HepG2 (cell line): Measurements from ENCODE around the gene EPHA3. TPM values are rescaled to one million over a fixed set of nuclear protein-coding genes. Genes with fewer than 3 reads are reported as not detected.

Source experiments
- ATAC-seq: fragments of 200-7000 bp; cut with Tn5 transposase; 3 replicates; pipeline ENCODE4 v1.9.1; 2020; ENCODE audit warnings: mild to moderate bottlenecking, moderate library complexity
- BruUV-seq: library from RNA; stranded (reverse); fragments of 400-500 nt; replicated peaks from 2 replicates; lab custom pipeline; 2021; lab: Mats Ljungman, UMichigan
- CTCF ChIA-PET: fragments of 300-600 bp; formaldehyde crosslinking; extraction: SDS; loops from one replicate; lab custom pipeline; 2021; ENCODE audit warnings: low total read pairs, inconsistent platforms, low intra/inter-chr PET ratio; lab: Yijun Ruan, JAX
- POLR2A ChIA-PET: fragments of 350-600 bp; sonication (Branson Sonifier 250); formaldehyde crosslinking; loops from one replicate; lab custom pipeline; 2020; ENCODE audit warnings: antibody characterized with exemption, inconsistent platforms; lab: Yijun Ruan, JAX
- DNase-seq: peaks from one replicate; pipeline ENCODE4 v3.0.0-alpha.2; 2015; ENCODE audit warnings: low spot score
- FAIRE-seq: peaks from 3 replicates; lab custom pipeline; 2011; peaks lifted over from hg19 to GRCh38; lab: Jason Lieb, UNC
- H2AFZ ChIP-seq: one replicate; pipeline ENCODE4 v1.6.1; 2011; ENCODE audit warnings: low read length, inconsistent platforms
- H3K27ac ChIP-seq: fragments of 300-600 bp; 3 replicates; pipeline ENCODE4 v1.8.0; 2011; ENCODE audit warnings: mixed run types, mild to moderate bottlenecking, mixed read lengths, low read length, inconsistent platforms; ENCODE audit not compliant: insufficient read depth; ENCODE audit errors: extremely low read length
- H3K27me3 ChIP-seq, 2 experiments: fragments of 200-600 bp in 1 of 2; 2 replicates in 1 of 2; 3 replicates in 1 of 2; pipeline versions ENCODE4 v1.6.0 to v1.8.0; 2011; ENCODE audit warnings: low read length in 2 of 2, mild to moderate bottlenecking in 2 of 2, moderate library complexity in 2 of 2, inconsistent platforms in 1 of 2; ENCODE audit not compliant: insufficient read depth in 2 of 2, control insufficient read depth in 1 of 2
- H3K36me3 ChIP-seq, 2 experiments: fragments of 200-600 bp in 1 of 2; replicated peaks in 1 of 2; 2 replicates in 1 of 2; 3 replicates in 1 of 2; pipeline versions ENCODE4 v1.5.1 to v1.8.0; 2011; ENCODE audit warnings: low read length in 2 of 2, inconsistent platforms in 1 of 2; ENCODE audit not compliant: insufficient read depth in 2 of 2, control insufficient read depth in 1 of 2
- H3K4me1 ChIP-seq: 2 replicates; pipeline ENCODE4 v1.5.1; 2012; ENCODE audit warnings: low read length, inconsistent platforms; ENCODE audit not compliant: insufficient read depth
- H3K4me2 ChIP-seq: 2 replicates; pipeline ENCODE4 v1.6.0; 2011; ENCODE audit warnings: low read depth, low read length, inconsistent platforms
- H3K4me3 ChIP-seq, 3 experiments: fragments of 200-600 bp in 1 of 3; sonication (generic), shearing (Covaris generic) in 1 of 3; replicated peaks in 1 of 3; 2 replicates each; pipeline ENCODE4 v1.5.1; 2011 to 2016; ENCODE audit warnings: low read length in 3 of 3, inconsistent platforms in 2 of 3, low read depth in 2 of 3, mild to moderate bottlenecking in 2 of 3, control low read depth in 1 of 3, mixed read lengths in 1 of 3; ENCODE audit not compliant: insufficient read depth in 1 of 3
- H3K79me2 ChIP-seq: one replicate; pipeline ENCODE4 v1.6.1; 2011; ENCODE audit warnings: low read length, inconsistent platforms; ENCODE audit not compliant: insufficient read depth
- H3K9ac ChIP-seq: 2 replicates; pipeline ENCODE4 v1.6.0; 2011; ENCODE audit warnings: mild to moderate bottlenecking, low read depth, low read length, inconsistent platforms; ENCODE audit not compliant: insufficient read depth
- H3K9me3 ChIP-seq: 2 replicates; pipeline ENCODE4 v1.5.1; 2012; ENCODE audit warnings: mild to moderate bottlenecking, low read length
- H4K20me1 ChIP-seq: 2 replicates; pipeline ENCODE4 v1.6.0; 2011; ENCODE audit warnings: inconsistent platforms, mild to moderate bottlenecking, low read length, moderate library complexity; ENCODE audit not compliant: insufficient read depth
- HDAC6 ChIP-seq: fragments of 200-600 bp; sonication (generic); IDR thresholded peaks from 2 replicates; pipeline ENCODE4 v1.7.0; 2017; ENCODE audit warnings: mild to moderate bottlenecking, antibody characterized with exemption, low read length, low read depth
- IRF9 ChIP-seq: sonication (generic); formaldehyde crosslinking; IDR thresholded peaks from 2 replicates; pipeline ENCODE4 v1.8.0; 2022; ENCODE audit warnings: missing genetic modification reagents, mild to moderate bottlenecking, borderline replicate concordance
- KLF16 ChIP-seq, 2 experiments: sonication (generic) in 1 of 2; formaldehyde crosslinking in 1 of 2; IDR thresholded peaks; 2 replicates each; pipeline versions ENCODE4 v1.6.1 to v1.8.0; 2016 to 2023; ENCODE audit warnings: missing genetic modification reagents in 2 of 2, missing compliant biosample characterization in 1 of 2
- MED1 ChIP-seq: sonication (generic); formaldehyde crosslinking; IDR thresholded peaks from 2 replicates; pipeline ENCODE4 v1.4.0; 2020; ENCODE audit warnings: missing genetic modification reagents
- MTF1 ChIP-seq: sonication (generic); formaldehyde crosslinking; IDR thresholded peaks from 2 replicates; pipeline ENCODE4 v1.5.0; 2020; ENCODE audit warnings: missing genetic modification reagents
- PHB2 ChIP-seq: fragments of 450-650 bp; IDR thresholded peaks from 2 replicates; pipeline ENCODE4 v1.6.1; 2018; ENCODE audit not compliant: partially characterized antibody
- YEATS2 ChIP-seq: sonication (generic); formaldehyde crosslinking; IDR thresholded peaks from 2 replicates; pipeline ENCODE4 v1.4.0; 2020; ENCODE audit warnings: missing genetic modification reagents, borderline replicate concordance
- ZNF687 ChIP-seq: sonication (generic); formaldehyde crosslinking; IDR thresholded peaks from 2 replicates; pipeline ENCODE4 v1.5.1; 2020; ENCODE audit warnings: mild to moderate bottlenecking, missing genetic modification reagents, moderate library complexity
- WGBS: methylation state at CpG from one replicate; pipeline ENCODE4 v1.1.6; 2017; ENCODE audit warnings: low lambda C conversion rate; 5-methylcytosine and 5-hydroxymethylcytosine counted together
- in situ Hi-C: cut with HindIII; loops from 2 replicates; pipeline ENCODE4 v1.10.0; 2017; ENCODE audit warnings: low pct_unique_long_range_greater_than_20kb; ENCODE audit not compliant: extremely low pct_ligation_motif_present
- intact Hi-C: fragments of 100-400 bp; cut with micrococcal nuclease; formaldehyde crosslinking; loops from one replicate; pipeline ENCODE4 v1.10.0; 2022; ENCODE audit not compliant: unreplicated experiment
- polyA plus RNA-seq, 8 experiments: library from polyadenylated mRNA; depleted of rRNA in 3 of 8; stranded (reverse) in 7 of 8; unstranded in 1 of 8; fragments of >200 nt; fragmentation: Illumina TruSeq in 4 of 8; extraction: Trizol in 4 of 8; gene quantifications; 2 replicates each; pipeline versions ENCODE4 v1.2.1 to v1.2.3, GENCODE V29; 2011 to 2016; ENCODE audit warnings: low read depth in 4 of 8, missing spikeins in 1 of 8, mixed read lengths in 1 of 8; ENCODE audit not compliant: insufficient read depth in 1 of 8
- total RNA-seq, 5 experiments: library from RNA; depleted of rRNA; stranded (reverse); fragments of >200 nt; fragmentation: Illumina TruSeq; extraction: Trizol; gene quantifications; 2 replicates each; pipeline ENCODE4 v1.2.3, GENCODE V29; 2016; ENCODE audit warnings: low read depth in 1 of 5
- TF ChIP-seq, protein P1 (sequence below): IDR thresholded peaks from 2 replicates; pipeline ENCODE4 v1.6.1; 2016; ENCODE audit warnings: mild to moderate bottlenecking
- TF ChIP-seq, protein P2 (sequence below): sonication (generic); formaldehyde crosslinking; conservative IDR thresholded peaks from 2 replicates; pipeline ENCODE4 v1.4.0; 2020; ENCODE audit warnings: missing genetic modification reagents
- TF ChIP-seq, protein P3 (sequence below): sonication (generic); formaldehyde crosslinking; IDR thresholded peaks from 2 replicates; pipeline ENCODE4 v1.4.0; 2020; ENCODE audit warnings: missing genetic modification reagents, borderline replicate concordance

EPHA3 gene
- total and polyA plus RNA-seq, 2 of the 13 experiments (the other 11 are each of a cell fraction or from before 2014, with no cell fraction given): 0.01 TPM; not detected in 1

DNA sequence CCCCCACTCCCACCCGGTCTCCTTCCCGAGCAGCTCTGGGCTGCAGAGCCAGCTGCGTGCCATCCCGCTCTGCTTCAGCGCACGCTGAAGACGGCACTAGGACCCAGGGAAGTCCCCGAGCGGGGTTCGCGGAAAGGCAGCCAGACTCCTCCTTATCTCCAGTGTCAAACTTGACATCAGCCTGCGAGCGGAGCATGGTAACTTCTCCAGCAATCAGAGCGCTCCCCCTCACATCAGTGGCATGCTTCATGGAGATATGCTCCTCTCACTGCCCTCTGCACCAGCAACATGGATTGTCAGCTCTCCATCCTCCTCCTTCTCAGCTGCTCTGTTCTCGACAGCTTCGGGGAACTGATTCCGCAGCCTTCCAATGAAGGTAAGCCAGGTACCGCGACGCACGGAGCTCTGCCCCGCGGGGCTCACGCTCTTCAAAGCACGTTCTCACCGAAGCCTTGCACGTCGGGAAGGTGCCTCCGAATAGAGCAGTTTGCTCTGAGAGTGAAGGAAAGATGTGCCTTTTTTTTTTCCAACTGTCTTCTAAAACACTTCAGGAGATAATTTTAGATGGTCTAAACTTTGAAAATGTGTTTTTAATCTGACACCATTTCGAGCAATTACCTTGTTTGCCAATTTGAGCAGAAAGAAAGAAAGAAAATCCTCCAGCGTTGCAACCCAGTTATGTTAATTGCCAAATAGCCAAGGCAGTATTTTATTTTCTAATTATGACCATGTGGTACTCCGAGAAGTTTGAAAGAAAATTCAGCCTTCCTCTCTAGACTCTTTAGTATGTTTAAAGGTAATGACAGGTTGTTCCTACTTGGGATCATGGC lies at the start of gene EPHA3 (continued):
- TF ChIP-seq, protein P1, sequence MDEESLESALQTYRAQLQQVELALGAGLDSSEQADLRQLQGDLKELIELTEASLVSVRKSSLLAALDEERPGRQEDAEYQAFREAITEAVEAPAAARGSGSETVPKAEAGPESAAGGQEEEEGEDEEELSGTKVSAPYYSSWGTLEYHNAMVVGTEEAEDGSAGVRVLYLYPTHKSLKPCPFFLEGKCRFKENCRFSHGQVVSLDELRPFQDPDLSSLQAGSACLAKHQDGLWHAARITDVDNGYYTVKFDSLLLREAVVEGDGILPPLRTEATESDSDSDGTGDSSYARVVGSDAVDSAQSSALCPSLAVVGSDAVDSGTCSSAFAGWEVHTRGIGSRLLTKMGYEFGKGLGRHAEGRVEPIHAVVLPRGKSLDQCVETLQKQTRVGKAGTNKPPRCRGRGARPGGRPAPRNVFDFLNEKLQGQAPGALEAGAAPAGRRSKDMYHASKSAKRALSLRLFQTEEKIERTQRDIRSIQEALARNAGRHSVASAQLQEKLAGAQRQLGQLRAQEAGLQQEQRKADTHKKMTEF (CRISPR knock-in tag): no peak
- TF ChIP-seq KLF16 (CRISPR knock-in tag; IDR thresholded peaks at IDR 0.05) (0 out of 4 replicates have a peak, but pooled peaks of 1 of the 2 experiments have one; percentile 25), MTF1 (CRISPR knock-in tag) (no peak)

DNA sequence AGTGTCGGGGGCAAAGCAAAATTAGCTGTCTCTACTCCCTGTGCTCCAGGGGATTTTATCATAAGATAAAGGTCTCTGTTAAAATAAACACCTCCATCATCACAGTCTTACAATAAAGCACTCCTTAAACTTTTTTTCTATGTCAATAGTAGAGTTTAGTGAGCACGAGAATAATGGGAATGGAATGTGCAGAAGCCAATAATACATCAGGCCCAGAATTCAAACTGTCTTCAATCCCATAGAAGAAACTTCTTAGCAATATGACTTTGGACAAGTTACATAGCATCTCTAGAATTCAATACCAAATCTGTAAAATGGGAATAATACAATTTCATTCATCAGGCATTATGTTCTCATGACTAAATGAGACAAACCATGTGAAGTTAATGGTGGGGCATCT lies 49.0 kb upstream of the EPHA3 start:
- ATAC-seq: no peak
- DNase-seq: no peak
- Histone ChIP-seq H3K4me2 (no peak overlapping the region), H3K36me3 (no peaks in the 10 kb centered on the region), H3K79me2 (no peaks in the 10 kb centered on the region), H3K9ac (no peak overlapping the region), H3K27ac (no peak overlapping the region), H3K9me3 (no peaks in the 10 kb centered on the region), H3K27me3 (no peaks in the 10 kb centered on the region), H2AFZ (no peak overlapping the region), H3K4me1 (no peaks in the 10 kb centered on the region), H3K4me3 (no peak overlapping the region), H4K20me1 (no peaks in the 10 kb centered on the region)
- BruUV-seq: no TSS peak
- in situ Hi-C loops (no loop called here), intact Hi-C loops (no loop called here)
- no peak for FAIRE-seq
- WGBS: 0% methylated on average over 2 of the region's 2 CpGs
- POLR2A ChIA-PET: no interaction called here
- CTCF ChIA-PET: no interaction called here
- TF ChIP-seq, protein P2, sequence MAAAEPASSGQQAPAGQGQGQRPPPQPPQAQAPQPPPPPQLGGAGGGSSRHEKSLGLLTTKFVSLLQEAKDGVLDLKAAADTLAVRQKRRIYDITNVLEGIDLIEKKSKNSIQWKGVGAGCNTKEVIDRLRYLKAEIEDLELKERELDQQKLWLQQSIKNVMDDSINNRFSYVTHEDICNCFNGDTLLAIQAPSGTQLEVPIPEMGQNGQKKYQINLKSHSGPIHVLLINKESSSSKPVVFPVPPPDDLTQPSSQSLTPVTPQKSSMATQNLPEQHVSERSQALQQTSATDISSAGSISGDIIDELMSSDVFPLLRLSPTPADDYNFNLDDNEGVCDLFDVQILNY (CRISPR knock-in tag): no peak
- no peak for TF ChIP-seq ZNF687 (CRISPR knock-in tag)
- TF ChIP-seq PHB2: no peak
- TF ChIP-seq IRF9: no peak
- TF ChIP-seq YEATS2: no peak
- TF ChIP-seq MED1 (CRISPR knock-in tag): no peak
- TF ChIP-seq HDAC6: no peak
- TF ChIP-seq, protein P3, sequence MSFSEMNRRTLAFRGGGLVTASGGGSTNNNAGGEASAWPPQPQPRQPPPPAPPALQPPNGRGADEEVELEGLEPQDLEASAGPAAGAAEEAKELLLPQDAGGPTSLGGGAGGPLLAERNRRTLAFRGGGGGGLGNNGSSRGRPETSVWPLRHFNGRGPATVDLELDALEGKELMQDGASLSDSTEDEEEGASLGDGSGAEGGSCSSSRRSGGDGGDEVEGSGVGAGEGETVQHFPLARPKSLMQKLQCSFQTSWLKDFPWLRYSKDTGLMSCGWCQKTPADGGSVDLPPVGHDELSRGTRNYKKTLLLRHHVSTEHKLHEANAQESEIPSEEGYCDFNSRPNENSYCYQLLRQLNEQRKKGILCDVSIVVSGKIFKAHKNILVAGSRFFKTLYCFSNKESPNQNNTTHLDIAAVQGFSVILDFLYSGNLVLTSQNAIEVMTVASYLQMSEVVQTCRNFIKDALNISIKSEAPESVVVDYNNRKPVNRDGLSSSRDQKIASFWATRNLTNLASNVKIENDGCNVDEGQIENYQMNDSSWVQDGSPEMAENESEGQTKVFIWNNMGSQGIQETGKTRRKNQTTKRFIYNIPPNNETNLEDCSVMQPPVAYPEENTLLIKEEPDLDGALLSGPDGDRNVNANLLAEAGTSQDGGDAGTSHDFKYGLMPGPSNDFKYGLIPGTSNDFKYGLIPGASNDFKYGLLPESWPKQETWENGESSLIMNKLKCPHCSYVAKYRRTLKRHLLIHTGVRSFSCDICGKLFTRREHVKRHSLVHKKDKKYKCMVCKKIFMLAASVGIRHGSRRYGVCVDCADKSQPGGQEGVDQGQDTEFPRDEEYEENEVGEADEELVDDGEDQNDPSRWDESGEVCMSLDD (CRISPR knock-in tag): no peak
